Ascending aorta (tissue), 2 donors: ENCODE results near the gene KIAA1614. TPM values are rescaled to one million over a fixed set of nuclear protein-coding genes. Genes with fewer than 3 reads are reported as not detected.

ENCODE experiments used
- DNase-seq, 2 donors: peaks; one replicate each; pipeline ENCODE4 v3.0.0-alpha.2; 2019; ENCODE audit warnings: low spot score in 2 of 2
- H3K27ac ChIP-seq, 2 donors: fragments of 200-600 bp; sonication (generic); one replicate each; pipeline ENCODE4 v1.5.1; 2016 to 2017; ENCODE audit warnings: mild to moderate bottlenecking in 1 of 2
- H3K27me3 ChIP-seq: fragments of 200-600 bp; sonication (generic); one replicate; pipeline ENCODE4 v1.5.1; 2017
- H3K36me3 ChIP-seq, 2 donors: fragments of 200-600 bp; sonication (generic); one replicate each; pipeline ENCODE4 v1.5.1; 2016
- H3K4me1 ChIP-seq, 2 donors: fragments of 200-600 bp; sonication (generic); one replicate each; pipeline ENCODE4 v1.5.1; 2016 to 2017; ENCODE audit warnings: mild to moderate bottlenecking in 1 of 2
- H3K4me3 ChIP-seq, 2 donors: fragments of 200-600 bp; sonication (generic); one replicate each; pipeline ENCODE4 v1.5.1; 2016 to 2017; ENCODE audit warnings: mild to moderate bottlenecking in 1 of 2
- H3K9me3 ChIP-seq, 2 donors: fragments of 200-600 bp; sonication (generic); one replicate each; pipeline ENCODE4 v1.5.1; 2016
- CTCF ChIP-seq, 3 experiments: fragments of 200-600 bp in 2 of 3; fragments of 450-650 bp in 1 of 3; sonication (generic) in 2 of 3; IDR thresholded peaks; one replicate each; pipeline ENCODE4 v1.5.1; 2016 to 2019; ENCODE audit warnings: antibody characterized with exemption in 3 of 3, mild to moderate bottlenecking in 1 of 3, moderate library complexity in 1 of 3
- intact Hi-C: fragments of 100-400 bp; cut with DNase I; formaldehyde crosslinking; loops from one replicate; pipeline ENCODE4 v1.15.1; 2023
- total RNA-seq: library from RNA; depleted of rRNA; stranded (reverse); fragments of >200 nt; gene quantifications from one replicate; pipeline ENCODE4 v1.1.0, GENCODE V29; 2016

KIAA1614 gene
- total RNA-seq, 1 donor from 2014 or later: 21.9 TPM

GRCh38 chr1:180941518-180942275, 29.0 kb downstream of the KIAA1614 start:
- no peak for TF ChIP-seq CTCF (IDR thresholded peaks at IDR 0.05)
- Histone ChIP-seq H3K36me3 (peaks cover 53 to 60% of the 10 kb centered on the region in 2 donors), H3K4me1 (no peaks in the 10 kb centered on the region), H3K27ac (no peak overlapping the region), H3K9me3 (no peaks in the 10 kb centered on the region), H3K4me3 (no peak overlapping the region), H3K27me3 (no peaks in the 10 kb centered on the region)
- intact Hi-C loops: no loop called here
- no peak for DNase-seq

- intact Hi-C loops: no loop called here
- Histone ChIP-seq H3K27ac (no peak overlapping the region), H3K9me3 (no peaks in the 10 kb centered on the region), H3K4me3 (no peak overlapping the region), H3K4me1 (no peaks in the 10 kb centered on the region), H3K36me3 (peaks cover 44 to 53% of the 10 kb centered on the region in 2 donors), H3K27me3 (no peaks in the 10 kb centered on the region)
- DNase-seq: no peak
- no peak for TF ChIP-seq CTCF (IDR thresholded peaks at IDR 0.05)
Observed at GRCh38 chr1:180945151-180945550, 32.5 kb downstream of the KIAA1614 start.

GRCh38 chr1:180945551-180945950, 32.9 kb downstream of the KIAA1614 start:
- no peak for DNase-seq
- no peak overlapping the region for H3K4me3 ChIP-seq
- intact Hi-C loops: no loop called here
- H3K4me1 ChIP-seq: no peaks in the 10 kb centered on the region
- H3K27me3 ChIP-seq: no peaks in the 10 kb centered on the region
- H3K9me3 ChIP-seq: no peaks in the 10 kb centered on the region
- H3K36me3 ChIP-seq: peaks cover 44 to 55% of the 10 kb centered on the region in 2 donors
- H3K27ac ChIP-seq: no peak overlapping the region
- no peak for TF ChIP-seq CTCF (IDR thresholded peaks at IDR 0.05)

- Histone ChIP-seq H3K27ac (no peak overlapping the region), H3K4me1 (no peaks in the 10 kb centered on the region), H3K4me3 (no peak overlapping the region), H3K27me3 (no peaks in the 10 kb centered on the region), H3K9me3 (no peaks in the 10 kb centered on the region), H3K36me3 (peaks cover 43 to 54% of the 10 kb centered on the region in 2 donors)
- no peak for TF ChIP-seq CTCF (IDR thresholded peaks at IDR 0.05)
- intact Hi-C loops: no loop called here
- DNase-seq: no peak
Observed at GRCh38 chr1:180946056-180946455, 33.4 kb downstream of the KIAA1614 start.

- H3K4me3 ChIP-seq: no peak overlapping the region
- H3K27me3 ChIP-seq: no peaks in the 10 kb centered on the region
- TF ChIP-seq CTCF (IDR thresholded peaks at IDR 0.05): no peak
- H3K9me3 ChIP-seq: no peaks in the 10 kb centered on the region
- no peak for DNase-seq
- intact Hi-C loops: no loop called here
- H3K36me3 ChIP-seq: peaks cover 37 to 49% of the 10 kb centered on the region in 2 donors
- H3K4me1 ChIP-seq: no peaks in the 10 kb centered on the region
- no peak overlapping the region for H3K27ac ChIP-seq
Observed at GRCh38 chr1:180946541-180947498, 34.1 kb downstream of the KIAA1614 start.
